ENCODE measurements around the gene FSTL4. TPM values are rescaled to one million over a fixed set of nuclear protein-coding genes. Genes with fewer than 3 reads are reported as not detected.

The FSTL4 gene
- total RNA-seq, 1 donor from 2014 or later = 0.21 TPM

DNA sequence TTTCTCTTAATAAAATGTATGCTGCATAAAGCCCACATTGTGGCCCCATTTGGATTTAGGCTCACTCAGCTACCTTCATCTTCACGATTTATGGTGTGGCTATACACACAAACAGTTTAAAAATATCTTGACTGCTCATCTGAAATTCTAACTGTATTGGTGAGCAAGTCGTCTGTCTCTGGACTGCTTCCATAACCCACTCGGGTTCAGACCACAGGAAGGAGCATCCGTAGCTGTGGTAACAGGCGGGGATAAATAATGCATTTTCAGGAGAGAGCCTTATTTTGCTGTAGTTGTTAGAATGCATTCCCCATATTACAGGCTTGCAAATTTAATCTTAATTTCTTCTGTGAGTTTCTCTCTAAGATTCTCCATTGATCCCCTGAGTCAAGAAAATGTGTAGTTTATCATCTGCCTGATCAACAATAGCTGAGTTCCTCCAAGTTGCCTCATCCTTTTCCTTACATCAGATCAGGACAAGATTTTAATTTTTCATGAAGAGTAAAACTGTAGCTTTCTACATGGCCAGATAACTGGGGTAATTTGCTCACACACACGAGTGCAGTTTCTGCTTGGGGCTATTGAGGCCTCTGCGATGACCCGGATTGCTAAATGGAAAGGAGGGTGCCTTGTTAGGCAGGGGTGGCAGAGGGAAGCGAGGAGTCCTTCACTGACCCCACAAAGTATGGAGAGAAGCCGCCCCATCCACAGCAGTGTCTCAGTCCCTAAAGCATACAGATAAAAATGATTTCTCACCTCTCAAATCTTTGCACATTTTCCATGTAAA, 133.9 kb downstream of the FSTL4 start:
- H3K9me3 Mint-ChIP-seq (ENCODE audit: unreplicated experiment) = no peaks in the 10 kb centered on the region
- no peak overlapping the region for H3K27ac Mint-ChIP-seq (ENCODE audit: unreplicated experiment)
- peaks cover 1% of the 10 kb centered on the region for H3K27me3 Mint-ChIP-seq (ENCODE audit: unreplicated experiment)
- no peaks in the 10 kb centered on the region for H3K36me3 Mint-ChIP-seq (ENCODE audit: low read depth, unreplicated experiment)
- no peak overlapping the region for H3K4me3 Mint-ChIP-seq (ENCODE audit: unreplicated experiment)
- H3K4me1 Mint-ChIP-seq (ENCODE audit: unreplicated experiment) = peaks cover 6% of the 10 kb centered on the region
- TF ChIP-seq, protein P1, sequence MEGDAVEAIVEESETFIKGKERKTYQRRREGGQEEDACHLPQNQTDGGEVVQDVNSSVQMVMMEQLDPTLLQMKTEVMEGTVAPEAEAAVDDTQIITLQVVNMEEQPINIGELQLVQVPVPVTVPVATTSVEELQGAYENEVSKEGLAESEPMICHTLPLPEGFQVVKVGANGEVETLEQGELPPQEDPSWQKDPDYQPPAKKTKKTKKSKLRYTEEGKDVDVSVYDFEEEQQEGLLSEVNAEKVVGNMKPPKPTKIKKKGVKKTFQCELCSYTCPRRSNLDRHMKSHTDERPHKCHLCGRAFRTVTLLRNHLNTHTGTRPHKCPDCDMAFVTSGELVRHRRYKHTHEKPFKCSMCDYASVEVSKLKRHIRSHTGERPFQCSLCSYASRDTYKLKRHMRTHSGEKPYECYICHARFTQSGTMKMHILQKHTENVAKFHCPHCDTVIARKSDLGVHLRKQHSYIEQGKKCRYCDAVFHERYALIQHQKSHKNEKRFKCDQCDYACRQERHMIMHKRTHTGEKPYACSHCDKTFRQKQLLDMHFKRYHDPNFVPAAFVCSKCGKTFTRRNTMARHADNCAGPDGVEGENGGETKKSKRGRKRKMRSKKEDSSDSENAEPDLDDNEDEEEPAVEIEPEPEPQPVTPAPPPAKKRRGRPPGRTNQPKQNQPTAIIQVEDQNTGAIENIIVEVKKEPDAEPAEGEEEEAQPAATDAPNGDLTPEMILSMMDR (IDR thresholded peaks at IDR 0.05; ENCODE audit: unreplicated experiment) = no peak
- DNase-seq (ENCODE audit: low spot score) = no peak

DNA sequence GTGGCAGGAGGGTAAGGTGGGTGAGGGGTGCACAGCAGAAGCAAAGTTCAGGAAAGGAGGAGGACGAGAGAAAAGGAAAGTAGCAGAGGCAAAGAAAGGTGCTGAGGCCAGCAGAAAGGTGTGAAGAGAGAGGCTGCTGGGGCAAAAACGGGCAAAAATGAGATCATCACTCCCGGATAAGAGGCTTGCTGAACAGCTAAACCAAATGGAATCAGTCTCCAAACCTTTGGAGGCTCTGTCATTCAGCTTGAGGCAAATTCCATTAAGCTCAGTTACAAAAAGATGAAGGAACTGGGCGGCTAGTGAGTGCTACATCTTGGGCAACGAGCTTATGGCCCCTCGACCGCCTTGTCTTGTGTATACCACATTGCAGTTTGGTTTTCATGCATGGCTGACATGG, 136.4 kb downstream of the FSTL4 start:
- DNase-seq (ENCODE audit: low spot score) = no peak
- Mint-ChIP-seq H3K9me3 (ENCODE audit: unreplicated experiment) (no peaks in the 10 kb centered on the region), H3K27ac (ENCODE audit: unreplicated experiment) (no peak overlapping the region), H3K4me3 (ENCODE audit: unreplicated experiment) (no peak overlapping the region), H3K27me3 (ENCODE audit: unreplicated experiment) (peaks cover 1% of the 10 kb centered on the region), H3K4me1 (ENCODE audit: unreplicated experiment) (no peaks in the 10 kb centered on the region), H3K36me3 (ENCODE audit: low read depth, unreplicated experiment) (no peaks in the 10 kb centered on the region)
- TF ChIP-seq, protein P1 (IDR thresholded peaks at IDR 0.05; ENCODE audit: unreplicated experiment) = no peak

DNA sequence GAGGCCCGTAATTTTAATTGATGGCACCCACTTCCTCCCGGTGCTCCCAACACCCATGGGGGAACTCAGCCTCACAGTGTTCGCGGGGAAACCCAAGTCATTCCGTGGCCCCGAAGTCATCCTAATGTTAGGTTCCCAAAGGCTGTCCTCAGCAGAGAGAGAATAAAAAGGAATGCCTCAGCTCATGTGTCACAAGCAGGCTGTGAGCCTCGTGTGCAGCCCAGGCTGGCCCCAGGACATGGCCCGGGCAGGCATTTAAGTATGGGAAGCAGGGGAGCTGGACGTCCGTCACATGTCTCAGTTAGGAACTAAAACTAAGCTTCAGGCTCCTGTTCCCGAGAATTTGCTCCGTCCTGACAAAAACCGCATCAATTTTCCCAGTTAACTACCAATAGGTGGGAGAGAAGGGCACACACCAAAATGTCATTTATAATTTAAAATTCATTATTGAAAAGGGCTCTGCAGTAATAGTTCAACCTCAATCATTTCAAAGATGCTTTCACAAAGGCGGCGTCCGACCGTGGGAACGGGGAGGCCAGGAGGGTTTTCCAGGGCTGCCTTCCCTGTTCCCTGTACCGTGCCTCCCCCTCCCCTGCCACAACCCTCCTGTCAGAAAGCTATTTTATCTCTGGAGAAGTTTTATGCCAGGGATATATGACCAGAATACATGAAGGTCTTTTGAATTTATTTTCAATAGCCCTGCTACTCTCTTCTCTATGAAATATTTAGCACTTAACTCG, 137.3 kb downstream of the FSTL4 start:
- H3K4me3 Mint-ChIP-seq (ENCODE audit: unreplicated experiment) = no peak overlapping the region
- no peak overlapping the region for H3K27ac Mint-ChIP-seq (ENCODE audit: unreplicated experiment)
- DNase-seq (ENCODE audit: low spot score) = no peak
- no peaks in the 10 kb centered on the region for H3K4me1 Mint-ChIP-seq (ENCODE audit: unreplicated experiment)
- H3K27me3 Mint-ChIP-seq (ENCODE audit: unreplicated experiment) = peaks cover 1% of the 10 kb centered on the region
- TF ChIP-seq, protein P1 (IDR thresholded peaks at IDR 0.05; ENCODE audit: unreplicated experiment) = no peak
- H3K9me3 Mint-ChIP-seq (ENCODE audit: unreplicated experiment) = no peaks in the 10 kb centered on the region
- no peaks in the 10 kb centered on the region for H3K36me3 Mint-ChIP-seq (ENCODE audit: low read depth, unreplicated experiment)

DNA sequence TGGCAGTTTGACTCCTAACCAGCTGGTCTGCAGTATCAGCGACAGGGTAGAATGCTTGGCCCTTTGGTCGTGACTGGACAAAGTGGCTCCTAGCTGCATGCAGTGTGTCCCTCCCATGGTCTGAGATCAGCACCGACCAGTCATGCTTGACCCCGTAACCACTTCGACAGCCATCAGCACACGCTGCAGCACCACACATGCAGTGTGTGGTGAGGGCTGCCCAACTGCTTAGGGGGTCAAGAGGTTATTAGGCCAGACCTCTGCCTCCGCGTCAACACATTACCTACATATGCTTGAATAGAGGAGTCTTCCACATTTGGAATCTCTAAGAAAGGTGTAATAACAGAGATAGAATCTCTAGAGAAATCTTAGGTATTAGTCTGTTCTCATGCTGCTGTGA, 139.1 kb downstream of the FSTL4 start:
- Mint-ChIP-seq H3K4me3 (ENCODE audit: unreplicated experiment) (no peak overlapping the region), H3K9me3 (ENCODE audit: unreplicated experiment) (no peaks in the 10 kb centered on the region), H3K4me1 (ENCODE audit: unreplicated experiment) (no peaks in the 10 kb centered on the region), H3K36me3 (ENCODE audit: low read depth, unreplicated experiment) (no peaks in the 10 kb centered on the region), H3K27ac (ENCODE audit: unreplicated experiment) (no peak overlapping the region), H3K27me3 (ENCODE audit: unreplicated experiment) (peaks cover 1% of the 10 kb centered on the region)
- DNase-seq (ENCODE audit: low spot score) = no peak
- TF ChIP-seq, protein P1 (IDR thresholded peaks at IDR 0.05; ENCODE audit: unreplicated experiment) = no peak

DNA sequence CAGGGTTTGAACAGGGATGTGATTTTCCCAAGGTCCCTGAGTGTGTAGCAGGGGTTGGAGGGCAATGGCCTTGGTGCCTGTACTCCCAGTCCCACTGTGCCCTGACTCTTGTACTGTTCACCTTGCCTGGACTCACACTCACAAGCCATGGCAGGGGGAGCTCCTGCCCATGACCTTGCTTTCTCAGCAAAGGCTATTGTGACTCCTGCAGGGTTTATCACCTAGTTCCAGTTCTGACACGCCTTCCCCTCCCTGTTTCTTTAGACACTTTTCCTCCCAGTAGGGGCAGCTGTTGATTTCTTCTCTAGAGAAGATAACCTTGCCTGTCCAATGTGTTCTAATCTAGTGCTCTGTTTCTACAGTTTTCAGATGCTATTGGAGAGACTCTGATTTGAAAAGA, 139.5 kb downstream of the FSTL4 start:
- Mint-ChIP-seq H3K36me3 (ENCODE audit: low read depth, unreplicated experiment) (no peaks in the 10 kb centered on the region), H3K4me3 (ENCODE audit: unreplicated experiment) (no peak overlapping the region), H3K27me3 (ENCODE audit: unreplicated experiment) (peaks cover 1% of the 10 kb centered on the region), H3K27ac (ENCODE audit: unreplicated experiment) (no peak overlapping the region), H3K4me1 (ENCODE audit: unreplicated experiment) (no peaks in the 10 kb centered on the region), H3K9me3 (ENCODE audit: unreplicated experiment) (no peaks in the 10 kb centered on the region)
- no peak for DNase-seq (ENCODE audit: low spot score)
- TF ChIP-seq, protein P1 (IDR thresholded peaks at IDR 0.05; ENCODE audit: unreplicated experiment) = no peak
